NT2/D1 (cell line): Measurements from ENCODE around the gene NOP14.

ENCODE experiments used
- SUZ12 ChIP-seq: IDR thresholded peaks from 2 replicates; pipeline ENCODE4 v1.6.1; 2011; ENCODE audit not compliant: insufficient read length, insufficient read depth; ENCODE audit errors: extremely low read depth
- ZNF274 ChIP-seq: IDR thresholded peaks from 2 replicates; pipeline ENCODE4 v1.6.1; 2011; ENCODE audit warnings: mild to moderate bottlenecking, low read depth, low read length

DNA sequence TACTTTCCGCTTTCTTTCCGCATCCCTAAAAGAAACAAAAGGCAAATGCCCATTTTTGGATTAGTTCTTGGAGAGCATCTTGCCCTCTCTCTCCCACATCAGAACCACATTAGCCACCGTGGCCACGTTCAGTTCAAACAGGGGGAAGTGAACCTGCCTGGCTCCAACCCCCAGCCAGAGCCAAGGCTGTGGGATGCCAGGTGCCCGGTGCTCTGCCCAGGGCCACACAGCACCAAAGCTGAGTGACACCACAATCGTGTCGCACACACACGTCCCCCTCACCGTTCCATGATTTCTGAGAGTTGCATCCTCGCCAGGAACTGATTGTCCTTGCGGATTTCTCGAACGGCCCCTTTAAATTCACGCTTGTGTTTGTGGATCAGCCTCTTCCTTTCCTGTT is 24.3 kb downstream of the NOP14 start:
- TF ChIP-seq SUZ12 (no peak), ZNF274 (no peak)
